Dermis microvascular lymphatic vessel endothelial cell (primary cell): Measurements from ENCODE around the gene NCDN. TPM values are rescaled to one million over a fixed set of nuclear protein-coding genes. Genes with fewer than 3 reads are reported as not detected.

Experiments used
- DNase-seq, 2 donors: peaks; one replicate each; pipeline versions ENCODE4 v3.0.0 to v3.0.0-alpha.2; 2010; ENCODE audit warnings: low read depth in 2 of 2
- total RNA-seq: library from RNA; depleted of rRNA; stranded (reverse); fragments of >200 nt; gene quantifications from 2 replicates; pipeline ENCODE4 v1.2.1, GENCODE V29; 2014

The NCDN gene, protein sequence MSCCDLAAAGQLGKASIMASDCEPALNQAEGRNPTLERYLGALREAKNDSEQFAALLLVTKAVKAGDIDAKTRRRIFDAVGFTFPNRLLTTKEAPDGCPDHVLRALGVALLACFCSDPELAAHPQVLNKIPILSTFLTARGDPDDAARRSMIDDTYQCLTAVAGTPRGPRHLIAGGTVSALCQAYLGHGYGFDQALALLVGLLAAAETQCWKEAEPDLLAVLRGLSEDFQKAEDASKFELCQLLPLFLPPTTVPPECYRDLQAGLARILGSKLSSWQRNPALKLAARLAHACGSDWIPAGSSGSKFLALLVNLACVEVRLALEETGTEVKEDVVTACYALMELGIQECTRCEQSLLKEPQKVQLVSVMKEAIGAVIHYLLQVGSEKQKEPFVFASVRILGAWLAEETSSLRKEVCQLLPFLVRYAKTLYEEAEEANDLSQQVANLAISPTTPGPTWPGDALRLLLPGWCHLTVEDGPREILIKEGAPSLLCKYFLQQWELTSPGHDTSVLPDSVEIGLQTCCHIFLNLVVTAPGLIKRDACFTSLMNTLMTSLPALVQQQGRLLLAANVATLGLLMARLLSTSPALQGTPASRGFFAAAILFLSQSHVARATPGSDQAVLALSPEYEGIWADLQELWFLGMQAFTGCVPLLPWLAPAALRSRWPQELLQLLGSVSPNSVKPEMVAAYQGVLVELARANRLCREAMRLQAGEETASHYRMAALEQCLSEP
- total RNA-seq, result 7.7 and 13.0 TPM in 2 replicates

DNA sequence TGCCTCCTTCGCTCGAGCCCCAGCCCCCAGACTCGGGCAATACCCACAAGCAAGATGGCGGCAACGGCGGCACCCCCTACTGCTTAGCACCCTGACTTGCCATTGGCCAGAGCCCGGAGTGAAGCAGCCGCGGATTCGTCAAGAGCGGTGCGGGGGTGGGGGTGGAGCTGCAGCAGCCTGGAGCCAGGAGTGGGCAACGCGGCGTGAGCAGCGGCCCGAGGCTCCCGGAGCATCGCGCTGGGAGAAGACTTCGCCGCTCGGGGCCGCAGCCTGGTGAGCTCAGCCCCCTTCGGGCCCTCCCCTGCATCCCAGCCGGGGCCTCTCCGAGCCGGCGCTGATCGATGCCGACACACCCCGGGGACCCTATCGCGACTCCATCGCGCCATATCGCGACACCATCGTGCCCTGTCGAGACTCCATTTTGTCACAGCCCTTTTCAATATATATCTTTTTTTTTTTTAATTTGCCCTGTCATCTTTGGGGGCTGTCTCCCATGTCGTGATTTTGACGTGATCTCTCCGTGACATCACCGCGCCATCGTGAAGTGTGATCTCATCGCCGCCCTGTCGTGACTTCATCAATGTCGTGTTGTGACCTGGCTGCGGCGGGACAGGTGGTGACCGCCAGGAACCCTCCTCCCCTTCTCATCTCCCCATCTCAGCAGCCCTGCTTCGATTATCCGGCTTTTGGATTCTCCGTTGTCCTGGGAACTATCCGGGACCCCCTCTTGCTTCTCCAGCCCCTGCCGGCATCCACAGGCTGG, at the start of gene NCDN:
TSS of gene NCDN (plus strand) at position 189 of the 763 bp plus-strand sequence. CDS start at position 581, 392 bp downstream.
- peak; percentile 92 to 98 for DNase-seq

DNA sequence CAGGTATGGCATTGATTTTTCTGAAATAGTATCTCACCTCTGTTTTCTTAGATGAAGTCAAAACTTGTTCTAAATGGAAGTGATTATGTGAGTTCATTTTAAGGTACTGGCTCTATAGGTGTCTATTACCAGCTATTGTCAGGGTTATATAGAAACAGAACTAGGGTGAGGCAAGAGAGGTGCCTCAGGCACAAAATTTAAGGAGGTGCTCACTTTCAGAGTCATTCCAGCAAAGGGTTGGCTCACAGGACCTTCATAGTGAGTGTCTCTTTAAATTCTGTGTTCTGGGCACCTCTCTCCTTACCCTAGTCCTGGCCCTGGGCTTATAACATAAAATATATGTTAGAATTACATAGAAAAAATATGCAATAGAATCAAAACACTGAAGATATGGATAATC, 49.7 kb upstream of the NCDN start:
- no peak for DNase-seq

DNA sequence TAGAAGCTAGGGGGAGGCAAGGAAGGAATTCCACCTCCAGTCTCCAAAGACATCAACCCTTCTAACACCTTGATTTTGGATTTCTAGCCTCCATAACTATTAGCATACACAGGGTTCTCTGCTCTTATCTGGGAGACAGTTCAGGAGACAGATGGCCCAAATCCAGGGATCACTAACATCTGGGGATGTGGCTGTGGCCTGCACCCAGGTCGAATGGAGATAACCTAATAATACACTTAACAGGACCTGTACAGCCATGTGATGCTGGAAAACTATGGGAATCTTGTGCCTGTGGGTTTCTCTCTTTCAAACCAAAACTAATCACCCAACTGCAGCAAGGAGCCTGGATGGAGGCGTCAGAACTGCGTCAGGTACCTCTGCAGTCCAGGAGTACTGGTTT, 48.0 kb upstream of the NCDN start:
- no peak for DNase-seq

DNA sequence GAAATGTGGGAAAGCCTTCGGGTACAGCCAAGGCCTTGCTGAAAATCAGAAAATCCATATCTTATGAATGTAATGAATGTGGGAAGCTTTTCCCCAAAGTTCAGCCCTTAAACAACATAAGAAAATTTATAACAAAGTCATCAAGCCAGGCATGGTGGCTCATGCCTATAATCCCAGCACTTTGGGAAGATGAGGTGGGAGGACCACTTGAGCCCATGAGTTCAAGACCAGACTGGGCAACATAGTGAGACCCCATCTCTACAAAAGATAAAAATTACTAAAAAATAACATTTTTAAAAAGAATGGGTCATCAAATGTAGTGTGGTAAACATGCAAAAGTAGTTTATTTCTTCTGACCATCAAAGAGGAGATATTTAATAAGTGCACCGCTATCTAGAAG, 46.3 kb upstream of the NCDN start:
- no peak for DNase-seq

- DNase-seq, result no peak
Observed at GRCh38 chr1:35518183-35518582, 39.4 kb upstream of the NCDN start.

- DNase-seq, result no peak
Observed at GRCh38 chr1:35519432-35519831, 38.2 kb upstream of the NCDN start.

GRCh38 chr1:35524106-35524505, 33.5 kb upstream of the NCDN start:
- no peak for DNase-seq

- DNase-seq, result no peak
Observed at GRCh38 chr1:35530168-35530567, 27.4 kb upstream of the NCDN start.

DNA sequence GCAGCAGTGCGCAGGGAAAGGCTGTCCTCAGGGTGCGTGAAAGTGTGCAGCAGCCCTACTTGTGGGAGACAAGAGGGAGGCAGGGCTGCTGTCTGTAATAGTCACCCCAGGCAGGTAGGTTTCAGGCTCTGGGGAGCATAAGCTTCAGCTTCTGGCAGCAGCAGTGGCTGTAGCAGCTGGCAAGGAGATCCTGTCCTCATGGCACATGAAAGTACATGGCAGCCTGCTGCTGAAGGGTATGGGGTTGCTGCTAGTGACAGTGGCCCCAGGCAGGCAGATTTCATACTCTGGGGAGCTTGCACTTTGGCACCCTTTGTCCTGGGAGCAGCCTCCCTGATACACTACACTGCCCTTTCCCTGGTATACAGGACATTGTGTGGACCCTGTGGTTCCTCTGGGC, 26.7 kb upstream of the NCDN start:
- DNase-seq, result no peak

GRCh38 chr1:35531368-35531767, 26.2 kb upstream of the NCDN start:
- no peak for DNase-seq

GRCh38 chr1:35532497-35533223, 24.9 kb upstream of the NCDN start:
- DNase-seq, result no peak

- no peak for DNase-seq
Observed at GRCh38 chr1:35533586-35533985, 24.0 kb upstream of the NCDN start.

DNA sequence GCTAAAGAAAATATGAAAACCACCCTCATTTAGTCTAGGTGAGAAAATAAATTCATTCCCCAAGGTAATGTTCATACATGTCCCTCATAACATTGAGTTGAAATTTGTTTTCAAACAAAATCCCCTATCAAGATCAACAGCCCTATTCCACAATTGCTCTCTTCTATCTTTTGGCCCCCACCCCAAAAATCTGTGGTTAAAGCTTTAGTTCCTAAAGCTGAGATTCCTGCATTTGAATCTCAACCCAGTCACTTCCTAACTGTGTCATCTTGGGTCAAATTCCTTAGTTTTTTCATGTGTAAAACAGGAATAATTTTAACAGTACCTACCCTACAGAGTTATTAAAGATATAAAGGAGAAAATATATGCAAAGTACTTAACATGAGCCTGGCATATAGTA, 22.4 kb upstream of the NCDN start:
- no peak for DNase-seq

DNA sequence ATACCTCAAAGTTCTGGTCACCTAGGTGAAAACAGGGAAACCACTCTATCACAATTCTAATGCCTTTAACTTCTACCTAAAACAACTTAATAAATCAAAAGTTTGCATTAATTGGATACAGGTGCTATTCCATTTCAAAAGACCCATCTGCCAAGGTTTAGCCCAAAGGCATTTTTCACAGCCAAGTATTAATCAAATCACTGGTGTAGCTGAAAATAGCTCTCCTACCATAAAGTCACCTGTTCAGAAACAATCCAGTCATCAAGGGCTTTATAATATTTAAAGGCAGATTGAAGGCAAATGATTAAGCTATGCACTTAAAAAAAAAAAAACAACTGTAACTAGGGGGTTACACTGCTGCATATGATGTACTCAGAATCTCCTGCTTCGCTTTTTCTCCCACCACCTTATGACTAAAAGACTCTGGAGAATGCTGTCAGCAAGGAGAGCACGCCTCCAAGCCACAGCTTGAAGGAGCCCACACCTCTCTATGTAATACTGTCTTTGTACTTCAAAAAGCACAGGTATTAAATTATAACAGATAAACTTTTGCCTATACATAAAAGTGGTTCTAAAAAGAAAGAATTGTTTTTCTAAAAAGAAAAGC, 20.9 kb upstream of the NCDN start:
- DNase-seq, result no peak

DNA sequence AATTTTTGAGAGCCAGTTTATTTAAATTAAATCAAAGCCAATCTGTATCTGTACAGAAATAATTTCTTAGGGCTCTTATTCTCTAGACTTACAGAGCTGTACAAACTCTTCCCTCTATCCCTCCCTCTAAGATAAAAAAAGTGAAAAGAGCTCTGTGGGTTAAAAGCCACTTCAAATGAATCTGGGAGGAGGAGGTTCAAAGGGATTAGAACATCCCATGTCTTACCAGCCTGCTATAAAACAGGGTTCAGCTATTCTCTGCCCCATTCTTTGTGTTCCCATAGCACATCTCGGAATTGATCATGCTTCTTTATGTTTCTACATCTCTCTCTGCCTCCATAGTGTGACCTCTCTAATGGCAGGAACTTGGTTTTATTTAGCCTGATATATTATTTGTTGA, 19.8 kb upstream of the NCDN start:
- no peak for DNase-seq

GRCh38 chr1:35539073-35539823, 18.4 kb upstream of the NCDN start:
- DNase-seq, result peak in 1 of 2 donors; percentile 45

GRCh38 chr1:35539824-35540261, 17.8 kb upstream of the NCDN start:
- no peak for DNase-seq

DNA sequence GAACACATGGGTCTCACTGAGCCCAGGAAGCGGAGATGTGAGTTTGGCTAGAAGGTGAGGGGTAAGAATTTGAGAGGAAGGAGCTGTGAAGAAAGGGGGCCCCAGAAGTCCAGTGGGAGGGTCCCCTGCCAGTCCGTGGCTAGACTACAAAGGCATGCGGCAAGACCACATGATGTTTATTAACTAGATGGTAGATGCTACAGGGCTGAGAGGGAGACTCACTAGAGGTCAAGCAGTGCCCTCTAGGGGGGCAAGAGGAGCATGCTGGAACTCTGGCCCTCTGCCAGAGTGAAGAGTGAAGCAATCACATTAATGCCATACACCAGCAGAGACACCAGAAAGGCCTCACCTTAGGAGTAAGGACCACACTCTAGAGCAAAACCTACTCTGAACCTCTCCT, 12.6 kb upstream of the NCDN start:
- DNase-seq, result peak in 1 of 2 donors; percentile 38

GRCh38 chr1:35546614-35547013, 11.0 kb upstream of the NCDN start:
- no peak for DNase-seq

DNA sequence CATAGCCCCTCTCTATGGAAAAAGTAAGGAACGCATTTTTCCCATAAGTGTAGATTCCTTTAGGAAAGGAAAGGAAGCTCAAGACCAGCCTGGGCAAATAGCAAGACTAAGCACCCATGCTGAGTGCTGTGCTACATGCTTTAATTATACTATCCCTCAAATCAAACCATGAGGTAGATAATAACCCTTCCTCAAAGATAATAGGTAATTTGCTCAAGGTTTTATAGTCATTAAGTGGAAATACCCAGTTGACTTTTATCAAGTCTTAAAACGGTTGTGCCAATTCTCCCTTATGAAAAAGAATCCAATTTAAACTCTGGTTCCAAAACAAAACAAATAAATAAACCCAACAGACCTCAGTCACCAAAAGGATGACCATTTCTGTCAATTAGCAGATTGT, 3.7 kb upstream of the NCDN start:
- DNase-seq, result no peak
